ENCODE measurements around the gene CDK5R1.

Gene CDK5R1

DNA sequence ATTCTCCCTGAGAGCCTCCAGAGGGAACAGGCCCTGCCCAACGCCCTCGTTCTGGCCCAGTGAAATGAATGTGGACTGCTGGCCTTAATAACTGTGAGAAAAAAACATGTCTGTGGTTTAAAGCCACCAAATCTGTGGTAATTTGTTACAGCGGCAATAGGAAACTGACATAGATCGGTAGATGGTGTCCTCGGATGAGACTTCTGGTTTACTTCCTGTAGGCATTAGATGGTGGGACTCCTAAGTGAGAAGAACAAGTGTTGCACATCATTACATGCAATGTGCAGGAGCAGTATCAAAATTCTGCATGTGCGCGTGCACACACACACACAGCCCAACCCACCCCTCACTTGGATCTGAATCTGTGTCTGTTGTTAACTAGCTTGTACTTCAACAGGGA, 42.0 kb downstream of the CDK5R1 start:
- H3K27ac Mint-ChIP-seq: no peak overlapping the region
- H3K27me3 Mint-ChIP-seq (ENCODE audit: low read depth): no peaks in the 10 kb centered on the region
- no peak overlapping the region for H3K4me3 Mint-ChIP-seq
- no peak for TF ChIP-seq CTCF (IDR thresholded peaks at IDR 0.05; ENCODE audit: unreplicated experiment in 3 of 3)
- no peaks in the 10 kb centered on the region for H3K9me3 Mint-ChIP-seq
- peaks cover 4% of the 10 kb centered on the region for H3K36me3 Mint-ChIP-seq (ENCODE audit: low read depth)
- peaks cover 34% of the 10 kb centered on the region for H3K4me1 Mint-ChIP-seq

- no peak overlapping the region for H3K4me3 Mint-ChIP-seq
- no peak overlapping the region for H3K27ac Mint-ChIP-seq
- peaks cover 39% of the 10 kb centered on the region for H3K4me1 Mint-ChIP-seq
- no peaks in the 10 kb centered on the region for H3K9me3 Mint-ChIP-seq
- H3K36me3 Mint-ChIP-seq (ENCODE audit: low read depth): peaks cover 4% of the 10 kb centered on the region
- no peak for TF ChIP-seq CTCF (IDR thresholded peaks at IDR 0.05; ENCODE audit: unreplicated experiment in 3 of 3)
- H3K27me3 Mint-ChIP-seq (ENCODE audit: low read depth): no peaks in the 10 kb centered on the region
Observed at GRCh38 chr17:32529604-32530003, 42.8 kb downstream of the CDK5R1 start.

DNA sequence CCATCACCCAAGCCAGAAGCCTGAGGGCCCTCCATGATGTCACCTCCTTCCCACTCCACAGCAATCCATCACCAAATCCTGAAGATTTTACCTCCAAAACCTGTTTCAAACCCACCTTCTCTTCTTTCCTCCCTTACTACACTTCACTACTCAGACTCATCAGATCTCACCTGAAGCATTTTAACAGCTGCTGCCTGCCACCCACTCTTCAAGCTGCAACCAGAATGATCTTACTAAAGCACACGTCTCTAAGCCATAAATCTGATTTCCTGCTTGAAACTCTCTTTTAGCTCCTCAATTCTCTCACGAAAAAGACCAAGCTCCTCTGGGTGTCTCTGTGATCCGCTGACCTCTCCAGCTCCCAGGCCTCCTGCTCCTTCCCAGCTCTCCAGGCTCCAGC, 46.5 kb downstream of the CDK5R1 start:
- Mint-ChIP-seq H3K36me3 (ENCODE audit: low read depth) (peaks cover 7% of the 10 kb centered on the region), H3K4me3 (no peak overlapping the region), H3K27me3 (ENCODE audit: low read depth) (no peaks in the 10 kb centered on the region), H3K9me3 (peaks cover 6% of the 10 kb centered on the region), H3K27ac (peak overlapping the region in 2 of 3 experiments; percentile 5 to 6), H3K4me1 (peaks cover 33% of the 10 kb centered on the region)
- no peak for TF ChIP-seq CTCF (IDR thresholded peaks at IDR 0.05; ENCODE audit: unreplicated experiment in 3 of 3)

DNA sequence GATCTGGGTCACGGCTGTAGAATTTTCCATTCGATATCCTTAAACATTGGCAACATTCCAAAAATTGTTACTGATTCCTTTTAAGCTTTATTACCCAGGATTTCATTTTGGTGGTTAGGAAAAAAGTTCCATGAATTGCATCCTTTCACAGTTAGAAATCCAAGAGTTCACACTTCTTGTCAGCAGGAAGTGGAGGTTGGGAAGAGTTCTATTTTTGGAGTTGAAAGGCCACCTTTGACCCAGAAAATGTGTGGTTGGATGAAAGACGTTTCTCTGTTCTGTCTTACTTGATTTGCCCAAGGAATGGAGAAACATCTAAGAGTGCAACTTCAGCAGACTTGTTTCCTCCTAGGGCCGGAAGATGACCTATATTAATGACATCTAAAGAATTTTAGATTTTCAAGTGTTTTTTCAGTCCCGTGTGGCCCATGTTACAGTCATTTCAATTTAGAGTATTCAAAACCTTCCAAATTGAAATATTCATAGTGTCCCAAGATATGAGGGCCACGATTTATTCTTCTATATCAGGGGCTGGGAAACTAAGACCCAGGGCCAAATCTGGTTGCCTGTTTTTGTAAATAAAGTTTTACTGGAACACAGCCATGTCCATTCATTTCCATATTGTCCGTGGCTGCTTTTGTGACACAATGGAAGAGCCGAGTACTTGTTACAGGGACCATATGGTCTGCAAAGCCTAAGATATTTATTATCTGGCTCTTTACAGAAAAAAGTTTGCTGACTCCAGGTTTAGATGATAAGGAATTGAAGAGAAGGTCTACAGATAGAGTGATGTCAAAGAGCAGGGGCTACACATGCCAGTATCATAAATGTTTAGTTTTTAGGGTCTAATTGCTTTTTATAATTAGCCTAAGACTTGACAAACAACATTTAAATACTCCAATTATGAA, 50.2 kb downstream of the CDK5R1 start:
- peaks cover 27% of the 10 kb centered on the region for H3K4me1 Mint-ChIP-seq
- peaks cover 8% of the 10 kb centered on the region for H3K9me3 Mint-ChIP-seq
- H3K27me3 Mint-ChIP-seq (ENCODE audit: low read depth): no peaks in the 10 kb centered on the region
- peaks cover 9% of the 10 kb centered on the region for H3K36me3 Mint-ChIP-seq (ENCODE audit: low read depth)
- H3K4me3 Mint-ChIP-seq: no peak overlapping the region
- peak overlapping the region in 2 of 3 experiments; percentile 54 to 71 for H3K27ac Mint-ChIP-seq
- TF ChIP-seq CTCF (IDR thresholded peaks at IDR 0.05; ENCODE audit: unreplicated experiment in 3 of 3): no peak
